NOMO-1 (cell line): ENCODE results near the gene CNTNAP2.
"Not testable (repeated sequence)": the region's sequence is repeated elsewhere in the genome, so short reads cannot be mapped to it uniquely, and the experiment has no call there.

ENCODE experiments used
- DNase-seq, 2 experiments: peaks; one replicate each; lab custom pipeline; 2025; ENCODE audit not compliant: unreplicated experiment in 2 of 2; lab: John Stamatoyannopoulos, UW

The CNTNAP2 gene

GRCh38 chr7:148461392-148462179 lies 2345.0 kb downstream of the CNTNAP2 start:
- DNase-seq, result no peak

- DNase-seq, result not testable (repeated sequence)
Observed at GRCh38 chr7:148462774-148463173, 2346.2 kb downstream of the CNTNAP2 start.

GRCh38 chr7:148463210-148463609 lies 2346.6 kb downstream of the CNTNAP2 start:
- DNase-seq, result no peak

- DNase-seq, result no peak
Observed at GRCh38 chr7:148464947-148465346, 2348.3 kb downstream of the CNTNAP2 start.

GRCh38 chr7:148465441-148465840 lies 2348.8 kb downstream of the CNTNAP2 start:
- DNase-seq, result not testable (repeated sequence)

GRCh38 chr7:148466120-148466519 lies 2349.5 kb downstream of the CNTNAP2 start:
- no peak for DNase-seq

GRCh38 chr7:148468700-148469098 lies 2352.1 kb downstream of the CNTNAP2 start:
- DNase-seq, result no peak
